ENCODE data around the gene SCAF4.

- TF ChIP-seq EZH2 (IDR thresholded peaks at IDR 0.05; ENCODE audit: borderline replicate concordance, low read length) (no peak), CTCF (conservative IDR thresholded peaks at IDR 0.05 in 1 of 2, IDR thresholded peaks at IDR 0.05 in 1 of 2; ENCODE audit: extremely low read depth in 1 of 2, insufficient read depth in 1 of 2, low read depth in 1 of 2, low read length in 2 of 2) (no peak)
Observed at GRCh38 chr21:31660591-31660990, 71.3 kb downstream of the SCAF4 start.
